ENCODE measurements around the gene CDCA5.

The CDCA5 gene

DNA sequence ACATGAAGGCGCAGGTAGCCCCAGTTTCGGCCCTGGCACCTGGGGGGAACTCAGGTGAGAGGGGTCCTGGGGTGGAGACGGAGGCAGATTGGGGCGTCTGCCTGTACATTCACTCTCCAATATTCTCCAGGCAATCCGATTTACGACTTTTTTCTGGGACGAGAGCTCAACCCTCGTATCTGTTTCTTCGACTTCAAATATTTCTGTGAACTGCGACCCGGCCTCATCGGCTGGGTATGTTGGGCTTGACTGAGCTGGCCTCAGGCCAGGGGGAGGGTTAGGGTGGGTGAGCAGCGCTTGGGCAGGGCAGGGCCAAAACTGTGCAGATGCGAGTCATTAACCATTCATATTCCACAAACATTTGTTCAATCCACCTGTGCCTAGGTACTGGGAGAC, 29.5 kb upstream of the CDCA5 start:
- Histone ChIP-seq H3K9ac (ENCODE audit: low read length) (peak overlapping the region; percentile 91), H3K9me2 (replicated peaks; ENCODE audit: insufficient read depth, low read length) (no peaks in the 10 kb centered on the region), H3F3A (ENCODE audit: insufficient read depth) (peaks cover 22% of the 10 kb centered on the region), H3K36me3 (ENCODE audit: low read length) (no peaks in the 10 kb centered on the region), H4K20me1 (ENCODE audit: low read depth, low read length) (no peaks in the 10 kb centered on the region), H3K4me3 (ENCODE audit: insufficient read depth, low read length, poor library complexity, severe bottlenecking) (peak overlapping the region; percentile 90), H3K27me3 (ENCODE audit: low read length) (no peaks in the 10 kb centered on the region), H3K9me3 (ENCODE audit: insufficient read depth, low read length) (no peaks in the 10 kb centered on the region), H3K27ac (ENCODE audit: low read depth, low read length) (peak overlapping the region; percentile 88), H3K4me2 (ENCODE audit: low read depth, low read length, poor library complexity, severe bottlenecking) (peak overlapping the region; percentile 94), H3K79me2 (ENCODE audit: insufficient read depth, low read length) (peaks cover 5% of the 10 kb centered on the region), H2AFZ (ENCODE audit: low read depth, low read length, severe bottlenecking) (no peak overlapping the region)
- no peak for TF ChIP-seq EZH2phosphoT487 (conservative IDR thresholded peaks at IDR 0.05; ENCODE audit: low read length)
- TF ChIP-seq, protein P1, sequence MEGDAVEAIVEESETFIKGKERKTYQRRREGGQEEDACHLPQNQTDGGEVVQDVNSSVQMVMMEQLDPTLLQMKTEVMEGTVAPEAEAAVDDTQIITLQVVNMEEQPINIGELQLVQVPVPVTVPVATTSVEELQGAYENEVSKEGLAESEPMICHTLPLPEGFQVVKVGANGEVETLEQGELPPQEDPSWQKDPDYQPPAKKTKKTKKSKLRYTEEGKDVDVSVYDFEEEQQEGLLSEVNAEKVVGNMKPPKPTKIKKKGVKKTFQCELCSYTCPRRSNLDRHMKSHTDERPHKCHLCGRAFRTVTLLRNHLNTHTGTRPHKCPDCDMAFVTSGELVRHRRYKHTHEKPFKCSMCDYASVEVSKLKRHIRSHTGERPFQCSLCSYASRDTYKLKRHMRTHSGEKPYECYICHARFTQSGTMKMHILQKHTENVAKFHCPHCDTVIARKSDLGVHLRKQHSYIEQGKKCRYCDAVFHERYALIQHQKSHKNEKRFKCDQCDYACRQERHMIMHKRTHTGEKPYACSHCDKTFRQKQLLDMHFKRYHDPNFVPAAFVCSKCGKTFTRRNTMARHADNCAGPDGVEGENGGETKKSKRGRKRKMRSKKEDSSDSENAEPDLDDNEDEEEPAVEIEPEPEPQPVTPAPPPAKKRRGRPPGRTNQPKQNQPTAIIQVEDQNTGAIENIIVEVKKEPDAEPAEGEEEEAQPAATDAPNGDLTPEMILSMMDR (IDR thresholded peaks at IDR 0.05; ENCODE audit: insufficient read depth, low read length, poor library complexity, severe bottlenecking) = no peak

DNA sequence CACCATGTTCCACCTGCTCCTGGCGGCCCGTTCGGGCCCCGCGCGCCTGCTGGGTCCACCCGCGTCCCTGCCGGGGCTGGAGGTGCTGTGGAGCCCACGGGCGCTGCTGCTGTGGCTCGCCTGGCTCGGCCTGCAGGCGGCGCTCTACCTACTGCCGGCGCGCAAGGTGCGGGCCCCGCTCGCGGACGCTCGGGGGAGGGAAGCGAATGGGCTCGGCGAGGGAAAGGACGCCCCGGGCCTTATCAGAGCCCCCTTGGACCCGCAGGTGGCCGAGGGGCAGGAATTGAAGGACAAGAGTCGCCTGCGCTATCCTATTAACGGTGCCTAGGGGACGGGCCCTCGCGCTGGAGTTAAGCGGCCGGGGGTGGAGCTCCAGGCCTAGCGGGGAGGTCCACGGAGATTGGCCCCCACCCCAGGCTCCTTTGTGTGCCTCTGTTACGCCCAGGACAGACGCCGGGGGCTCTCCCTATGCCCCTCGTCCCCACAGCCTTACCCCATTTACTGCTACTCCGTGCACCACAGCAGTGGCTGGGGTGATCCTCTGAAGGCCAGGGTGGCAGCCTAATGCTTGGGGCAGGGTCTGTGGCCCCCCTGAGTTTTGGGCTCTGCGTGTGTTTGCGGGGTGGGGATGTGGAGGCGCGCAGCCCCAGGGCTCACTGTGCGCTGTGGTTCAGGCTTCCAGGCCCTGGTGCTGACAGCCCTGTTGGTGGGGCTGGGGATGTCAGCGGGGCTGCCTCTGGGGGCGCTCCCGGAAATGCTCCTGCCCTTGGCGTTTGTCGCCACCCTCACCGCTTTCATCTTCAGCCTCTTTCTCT, 28.9 kb upstream of the CDCA5 start:
- TF ChIP-seq, protein P1 (IDR thresholded peaks at IDR 0.05; ENCODE audit: insufficient read depth, low read length, poor library complexity, severe bottlenecking) = peak; percentile 95
- TF ChIP-seq EZH2phosphoT487 (conservative IDR thresholded peaks at IDR 0.05; ENCODE audit: low read length) = no peak
- Histone ChIP-seq H3K27ac (ENCODE audit: low read depth, low read length) (peak overlapping the region; percentile 88), H4K20me1 (ENCODE audit: low read depth, low read length) (no peaks in the 10 kb centered on the region), H2AFZ (ENCODE audit: low read depth, low read length, severe bottlenecking) (peak overlapping the region; percentile 8), H3K27me3 (ENCODE audit: low read length) (no peaks in the 10 kb centered on the region), H3K4me2 (ENCODE audit: low read depth, low read length, poor library complexity, severe bottlenecking) (peak overlapping the region; percentile 94), H3K4me3 (ENCODE audit: insufficient read depth, low read length, poor library complexity, severe bottlenecking) (peak overlapping the region; percentile 90), H3K9ac (ENCODE audit: low read length) (peak overlapping the region; percentile 91), H3K36me3 (ENCODE audit: low read length) (no peaks in the 10 kb centered on the region), H3F3A (ENCODE audit: insufficient read depth) (peaks cover 16% of the 10 kb centered on the region), H3K9me3 (ENCODE audit: insufficient read depth, low read length) (no peaks in the 10 kb centered on the region), H3K79me2 (ENCODE audit: insufficient read depth, low read length) (peaks cover 5% of the 10 kb centered on the region), H3K9me2 (replicated peaks; ENCODE audit: insufficient read depth, low read length) (no peaks in the 10 kb centered on the region)

DNA sequence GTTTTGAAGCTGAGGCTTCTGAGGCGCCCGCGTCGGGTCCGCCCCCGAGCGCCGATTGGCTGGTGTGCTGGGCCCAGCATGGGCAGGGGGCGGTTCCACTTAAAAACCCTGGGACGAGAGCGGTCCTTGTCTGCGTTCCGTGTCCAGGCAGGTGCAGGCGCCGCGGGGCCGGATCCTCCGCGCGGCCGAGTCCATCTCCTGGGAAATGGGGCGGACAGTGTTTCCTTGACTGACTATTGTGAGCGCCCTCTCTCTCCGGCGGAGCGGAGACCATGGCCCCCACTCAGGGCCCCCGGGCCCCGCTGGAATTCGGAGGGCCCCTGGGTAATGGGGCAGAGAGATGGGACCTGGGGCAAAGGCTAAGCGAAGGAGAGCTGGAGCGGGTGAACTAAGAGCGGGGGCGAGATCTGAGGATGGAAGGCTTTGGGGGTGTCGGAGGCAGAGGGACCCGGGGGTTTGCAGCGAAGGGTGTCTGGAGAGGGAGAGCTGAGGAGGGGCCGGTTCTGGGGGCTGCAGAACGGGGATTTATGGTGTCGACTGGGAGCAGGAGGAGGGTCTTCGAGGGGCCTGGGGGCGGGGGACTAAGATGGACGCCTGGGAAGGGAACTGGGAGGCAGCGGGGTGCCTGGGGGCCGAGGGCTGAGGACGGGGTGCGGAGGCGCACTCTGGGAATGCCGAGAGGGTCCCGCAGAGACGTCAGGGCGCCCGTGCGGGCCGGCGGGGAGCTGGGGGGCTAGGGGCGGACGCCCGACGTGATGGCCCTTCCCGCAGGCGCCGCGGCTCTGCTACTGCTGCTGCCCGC, 28.1 kb upstream of the CDCA5 start, which contains the start of gene TM7SF2:
TSS of gene TM7SF2 (plus strand) at position 129 of the 802 bp plus-strand sequence. CDS start at position 273, 144 bp downstream.
- Histone ChIP-seq H3K27ac (ENCODE audit: low read depth, low read length) (peak within 1 kb of the TSS; percentile 88), H3K36me3 (ENCODE audit: low read length) (no peaks in the 10 kb centered on the region), H3K9me2 (replicated peaks; ENCODE audit: insufficient read depth, low read length) (no peaks in the 10 kb centered on the region), H3K9ac (ENCODE audit: low read length) (peak within 1 kb of the TSS; percentile 91), H3K27me3 (ENCODE audit: low read length) (no peaks in the 10 kb centered on the region), H3K79me2 (ENCODE audit: insufficient read depth, low read length) (peaks cover 5% of the 10 kb centered on the region), H2AFZ (ENCODE audit: low read depth, low read length, severe bottlenecking) (peak within 1 kb of the TSS; percentile 8), H3K4me2 (ENCODE audit: low read depth, low read length, poor library complexity, severe bottlenecking) (peak within 1 kb of the TSS; percentile 94), H3K4me3 (ENCODE audit: insufficient read depth, low read length, poor library complexity, severe bottlenecking) (peak within 1 kb of the TSS; percentile 90), H3F3A (ENCODE audit: insufficient read depth) (peaks cover 16% of the 10 kb centered on the region), H3K9me3 (ENCODE audit: insufficient read depth, low read length) (no peaks in the 10 kb centered on the region), H4K20me1 (ENCODE audit: low read depth, low read length) (no peaks in the 10 kb centered on the region)
- TF ChIP-seq, protein P1 (IDR thresholded peaks at IDR 0.05; ENCODE audit: insufficient read depth, low read length, poor library complexity, severe bottlenecking) = no peak
- TF ChIP-seq EZH2phosphoT487 (conservative IDR thresholded peaks at IDR 0.05; ENCODE audit: low read length) = no peak

Measured in SU-DHL-6 (cell line).